Measurements from ENCODE around the gene CSF1R. TPM values are rescaled to one million over a fixed set of nuclear protein-coding genes. Genes with fewer than 3 reads are reported as not detected.

The CSF1R gene
- total RNA-seq, 4 donors from 2014 or later, result 55.6 to 140 (median 77.6) TPM

GRCh38 chr5:150075806-150076205 is 10.5 kb downstream of the CSF1R start:
- ATAC-seq (ENCODE audit: low FRiP score) (no peak), DNase-seq (ENCODE audit: low spot score) (no peak)
- TF ChIP-seq CTCF (IDR thresholded peaks at IDR 0.05), result no peak

DNA sequence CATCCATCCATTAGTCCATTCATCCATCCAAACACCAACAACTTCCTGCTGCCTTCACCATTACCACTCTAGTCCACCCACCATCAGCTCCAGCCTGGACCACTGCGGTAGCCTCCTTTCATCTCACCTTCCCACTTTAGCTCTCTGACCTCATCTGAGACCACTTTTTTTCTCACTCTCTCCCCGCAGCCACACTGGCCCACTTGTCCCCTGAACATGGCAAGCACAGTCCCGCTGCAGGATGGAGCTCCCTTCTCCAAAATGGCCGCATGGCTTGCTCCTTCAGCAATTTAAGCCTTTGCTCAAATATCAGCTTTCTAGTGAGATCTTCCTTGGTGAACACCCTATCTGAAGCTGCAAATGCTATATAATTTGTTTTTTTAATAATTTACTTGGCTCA is 11.1 kb downstream of the CSF1R start:
- DNase-seq (ENCODE audit: low spot score) (no peak), ATAC-seq (ENCODE audit: low FRiP score) (no peak)
- no peak for TF ChIP-seq CTCF (IDR thresholded peaks at IDR 0.05)

GRCh38 chr5:150073677-150074076 is 12.7 kb downstream of the CSF1R start:
- ATAC-seq (ENCODE audit: low FRiP score), result no peak
- no peak for DNase-seq (ENCODE audit: low spot score)
- no peak for TF ChIP-seq CTCF (IDR thresholded peaks at IDR 0.05)

GRCh38 chr5:150073086-150073625 is 13.2 kb downstream of the CSF1R start:
- no peak for TF ChIP-seq CTCF (IDR thresholded peaks at IDR 0.05)
- peak; percentile 9 for DNase-seq (ENCODE audit: low spot score)
- no peak for ATAC-seq (ENCODE audit: low FRiP score)

DNA sequence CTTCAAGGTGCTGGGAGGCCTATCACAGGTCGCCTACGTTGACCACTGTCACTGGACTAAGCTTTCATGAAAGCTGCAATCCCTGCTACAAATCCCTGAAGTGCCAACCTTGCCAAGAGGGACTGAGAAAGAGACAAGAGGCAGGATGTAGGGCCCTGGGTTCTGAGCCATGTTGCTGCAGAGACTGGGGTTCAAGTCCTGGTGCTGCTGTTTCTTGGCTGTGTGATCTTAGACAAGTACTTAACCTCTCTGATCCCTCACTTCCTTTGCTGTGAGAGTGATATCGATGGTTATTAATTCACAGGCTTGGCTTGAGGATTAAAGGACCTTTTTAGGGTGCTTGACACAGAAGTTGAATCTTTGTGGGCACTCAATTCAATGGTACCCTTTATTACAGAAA is 15.5 kb downstream of the CSF1R start:
- no peak for ATAC-seq (ENCODE audit: low FRiP score)
- DNase-seq (ENCODE audit: low spot score), result no peak
- no peak for TF ChIP-seq CTCF (IDR thresholded peaks at IDR 0.05)

DNA sequence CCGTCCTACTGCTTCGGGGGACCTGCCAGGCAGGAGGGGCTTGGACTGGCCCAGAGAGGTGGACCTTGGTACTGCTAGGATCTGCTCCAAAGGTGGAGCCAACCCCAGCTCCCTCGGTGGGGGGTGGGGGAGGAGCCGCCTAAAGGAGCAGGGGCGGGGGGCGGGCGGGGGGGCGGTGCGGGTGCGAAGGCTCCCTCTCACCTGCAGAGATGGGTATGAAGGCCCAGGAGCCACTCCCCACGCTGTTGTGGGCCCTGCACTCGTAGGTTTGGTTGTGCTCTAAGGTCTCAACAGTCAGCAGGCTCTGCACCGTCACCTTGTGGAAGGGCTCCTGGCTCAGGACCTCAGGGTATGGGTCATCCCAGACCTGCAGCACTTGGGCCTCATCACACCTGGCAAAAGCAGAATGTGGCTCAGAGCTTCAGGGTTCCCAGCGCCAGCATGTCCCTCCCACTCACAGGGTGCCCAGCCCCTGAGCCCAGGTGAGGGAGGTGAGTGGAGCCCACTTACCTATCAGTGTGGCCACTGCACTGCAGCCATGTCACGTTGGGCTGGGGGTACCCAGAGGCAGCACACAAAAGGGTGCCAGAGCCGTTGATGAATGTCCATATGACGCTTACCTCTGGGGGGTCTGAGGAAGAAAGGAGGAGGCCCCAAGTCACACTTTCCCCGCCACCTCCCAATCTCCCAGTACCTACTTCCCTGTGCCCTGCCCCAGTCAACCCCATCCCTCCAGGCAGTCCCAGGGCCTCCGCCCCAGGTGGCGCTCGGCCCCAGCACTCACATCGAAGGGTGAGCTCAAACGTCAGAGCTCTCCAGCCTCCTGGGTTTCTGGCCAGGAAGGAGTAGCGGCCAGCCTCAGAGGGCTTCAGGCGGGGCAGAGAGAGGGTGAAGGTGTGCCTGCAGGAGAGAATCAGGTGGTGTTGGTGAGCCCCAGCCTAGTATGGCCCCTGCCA is 16.4 kb downstream of the CSF1R start:
- DNase-seq (ENCODE audit: low spot score), result no peak
- no peak for TF ChIP-seq CTCF (IDR thresholded peaks at IDR 0.05)

More for the DNA sequence above, 16.4 kb downstream of the CSF1R start:
- no peak for ATAC-seq (ENCODE audit: low FRiP score)
